ENCODE results near the gene GFPT2.

- no peak for TF ChIP-seq RAD21 (IDR thresholded peaks at IDR 0.05; ENCODE audit: low read depth)
- TF ChIP-seq YY1 (IDR thresholded peaks at IDR 0.05; ENCODE audit: low read depth) = no peak
- TF ChIP-seq EP300 (IDR thresholded peaks at IDR 0.05; ENCODE audit: borderline replicate concordance) = no peak
- TF ChIP-seq TAF1 (IDR thresholded peaks at IDR 0.05; ENCODE audit: low read depth) = no peak
- TF ChIP-seq EGR1 (IDR thresholded peaks at IDR 0.05) = no peak
- no peak for TF ChIP-seq FOXM1 (IDR thresholded peaks at IDR 0.05; ENCODE audit: borderline replicate concordance, low read depth)
- TF ChIP-seq REST (IDR thresholded peaks at IDR 0.05; ENCODE audit: low read depth) = no peak
- TF ChIP-seq CREB1 (IDR thresholded peaks at IDR 0.05; ENCODE audit: low read depth) = no peak
- no peak for TF ChIP-seq TCF12 (IDR thresholded peaks at IDR 0.05; ENCODE audit: low read depth)
- TF ChIP-seq ZBTB7A (IDR thresholded peaks at IDR 0.05; ENCODE audit: low read depth) = peak; percentile 13; the same call in 1 of the 2 replicates
- TF ChIP-seq NFIC (IDR thresholded peaks at IDR 0.05) = no peak
- no peak for TF ChIP-seq USF1 (IDR thresholded peaks at IDR 0.05)
Measured at GRCh38 chr5:180352116-180353047, 754 bp downstream of the GFPT2 start.
